HG03175 (cell line): ENCODE data around the gene C1R.
"Not testable (repeated sequence)": the region's sequence is repeated elsewhere in the genome, so short reads cannot be mapped to it uniquely, and the experiment has no call there.

ENCODE experiments used
- ATAC-seq: cut with Tn5 transposase; IDR thresholded peaks from one replicate; pipeline ENCODE4 v1.9.1; 2021; ENCODE audit warnings: mild to moderate bottlenecking, moderate library complexity; ENCODE audit not compliant: unreplicated experiment

C1R gene

DNA sequence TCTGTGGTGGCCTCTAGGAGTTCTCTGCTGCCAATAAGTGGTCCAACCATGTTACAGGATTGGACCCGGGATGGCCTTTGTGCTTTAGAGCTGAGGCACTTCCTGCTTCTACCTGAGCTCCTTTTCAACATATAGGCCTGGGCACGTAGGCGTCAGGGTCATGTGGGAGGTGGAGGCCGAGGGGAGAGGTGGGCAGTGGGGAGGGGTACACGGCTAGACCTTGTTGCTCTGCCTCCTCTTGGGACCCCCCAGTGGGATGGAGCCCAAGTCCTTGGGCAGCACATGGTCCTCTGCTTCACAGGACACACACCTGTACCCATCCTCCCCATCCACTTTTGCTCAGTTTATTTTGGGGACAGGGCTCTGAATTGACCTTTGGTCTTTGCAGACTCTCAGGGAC lies 29.1 kb upstream of the C1R start:
- no peak for ATAC-seq

DNA sequence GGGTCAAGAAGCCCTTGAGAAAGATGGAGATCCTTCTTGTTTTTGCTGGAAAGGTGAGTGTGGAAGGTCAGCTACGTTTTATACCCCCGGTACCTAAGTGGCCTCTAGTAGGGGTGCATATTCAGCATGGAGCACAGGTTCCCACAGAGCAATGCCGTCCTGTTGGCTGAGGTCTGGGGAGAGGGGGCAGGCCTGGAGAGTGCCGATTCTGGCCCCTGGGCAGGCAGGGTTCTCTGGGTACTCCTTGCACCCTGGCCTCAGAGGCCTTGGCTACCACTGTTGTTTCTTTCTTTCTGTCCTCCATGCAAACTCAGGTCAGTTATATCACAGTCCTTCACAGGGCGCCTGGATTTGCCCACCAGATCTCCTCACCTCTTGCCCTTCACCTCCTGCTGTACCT lies 27.9 kb upstream of the C1R start:
- no peak for ATAC-seq

DNA sequence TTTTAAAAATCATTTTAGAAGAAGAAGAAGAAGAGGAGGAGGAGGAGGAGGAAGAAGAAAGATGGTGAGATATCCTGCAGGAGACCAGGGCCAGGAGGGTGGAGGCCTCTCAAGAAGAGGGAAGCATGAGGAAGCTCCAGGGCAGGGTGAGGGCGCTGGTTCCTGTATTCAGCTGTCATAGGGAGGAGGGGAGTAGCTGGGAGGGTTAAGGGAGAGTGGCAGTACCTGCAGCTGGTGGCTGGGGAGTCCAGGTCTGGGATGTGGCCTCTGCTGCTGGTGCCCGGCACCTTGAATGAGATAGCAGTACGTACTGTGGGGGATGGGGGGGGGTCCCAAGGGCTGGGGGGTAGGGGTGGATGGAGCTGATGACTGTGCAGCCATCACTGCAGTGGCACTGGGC lies 26.6 kb upstream of the C1R start:
- ATAC-seq: no peak

DNA sequence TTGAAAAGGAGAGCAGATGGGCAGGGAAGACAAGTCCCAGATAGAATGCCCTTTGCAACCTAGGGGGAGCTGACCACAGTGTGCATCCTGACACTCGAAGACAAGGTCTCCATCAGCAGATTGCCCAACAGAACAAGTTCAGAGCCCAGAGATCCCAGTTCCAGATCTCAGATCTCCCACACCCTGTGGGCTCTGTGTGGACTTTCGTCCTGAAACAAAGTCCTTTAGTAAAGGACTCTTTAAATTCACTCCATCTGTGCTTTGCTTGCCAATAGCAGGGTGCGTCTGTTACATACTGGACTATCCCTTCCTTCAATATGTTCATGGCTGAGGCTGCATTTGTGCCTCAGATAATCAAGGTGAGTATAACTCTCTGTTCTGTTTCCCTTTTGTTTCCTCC lies 25.4 kb upstream of the C1R start:
- ATAC-seq: no peak

DNA sequence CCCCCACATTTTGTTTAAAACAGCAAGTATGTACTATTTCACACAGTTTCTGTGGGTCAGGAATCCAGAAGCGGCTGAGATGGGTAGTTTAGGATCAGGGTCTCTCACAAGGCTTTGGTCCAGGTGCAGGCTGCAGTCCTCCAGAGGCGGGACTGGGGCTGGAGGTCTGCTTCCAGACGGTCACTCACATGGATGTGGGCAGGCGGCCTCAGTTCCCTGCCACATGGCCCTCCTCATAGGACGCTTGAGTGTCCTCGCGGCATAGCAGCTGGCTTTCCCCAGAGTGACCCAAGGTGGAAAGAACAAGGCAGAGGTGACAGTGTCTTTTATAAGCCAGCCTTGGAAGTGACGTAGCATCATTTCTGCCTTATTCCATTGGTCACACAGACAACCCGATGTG lies 24.7 kb upstream of the C1R start:
- no peak for ATAC-seq

DNA sequence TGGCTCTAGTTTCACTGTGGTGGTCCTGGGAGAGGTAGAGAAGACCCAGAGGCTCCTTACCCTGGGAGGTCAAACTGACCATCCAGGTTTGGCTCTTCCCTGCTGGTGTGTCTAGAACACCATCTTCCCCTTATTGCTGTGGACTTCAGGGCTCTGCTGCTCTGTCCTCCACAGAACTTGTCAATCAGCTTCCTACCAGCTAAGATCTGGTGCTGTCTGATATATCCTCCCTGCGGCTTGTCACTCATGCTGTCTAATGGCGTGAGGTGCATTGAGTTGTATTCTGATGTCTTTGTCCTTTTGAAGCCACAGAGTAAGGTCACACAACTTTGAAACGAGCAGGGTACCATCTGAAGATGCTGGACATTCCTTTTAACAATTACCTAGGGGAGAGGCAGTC lies 24.0 kb upstream of the C1R start:
- no peak for ATAC-seq

DNA sequence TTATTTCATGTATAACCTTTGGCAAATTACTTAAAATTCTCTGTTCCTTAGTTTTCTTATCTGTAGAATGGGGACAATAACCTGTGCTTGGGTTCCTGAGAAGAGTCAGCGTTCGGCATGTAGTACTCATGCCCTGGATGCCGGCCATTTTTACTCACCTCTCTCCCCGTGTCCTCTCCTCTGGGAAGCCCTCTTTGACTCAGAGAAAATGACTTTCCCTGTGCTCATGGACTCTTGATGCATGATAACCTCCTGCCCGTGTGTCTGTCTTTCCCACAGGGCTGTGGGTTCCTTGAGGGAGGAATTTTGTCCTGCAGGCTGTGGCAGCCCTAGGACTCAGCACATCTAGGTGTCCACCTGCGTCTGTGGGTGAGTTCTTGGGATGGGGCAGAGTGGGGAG lies 22.6 kb upstream of the C1R start:
- no peak for ATAC-seq

DNA sequence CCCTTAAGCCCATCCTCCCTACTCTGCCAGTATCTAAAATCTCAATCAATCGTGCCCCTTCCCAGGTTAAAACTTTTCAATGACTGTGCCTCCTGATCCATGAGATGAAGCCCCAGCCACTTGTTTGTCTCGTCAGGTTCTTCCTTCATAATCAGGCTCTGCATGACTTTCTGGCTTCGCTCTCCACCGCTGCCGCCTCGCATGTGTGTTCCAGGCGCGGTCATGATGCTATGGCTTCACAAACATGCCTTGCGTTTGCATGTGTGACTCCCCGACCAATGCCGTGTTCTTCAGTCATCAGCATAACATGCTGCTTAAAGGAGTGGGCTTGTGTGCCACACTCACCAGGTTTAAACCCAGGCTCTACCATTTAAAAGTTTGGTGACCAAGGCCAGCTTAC lies 21.8 kb upstream of the C1R start:
- ATAC-seq: no peak

DNA sequence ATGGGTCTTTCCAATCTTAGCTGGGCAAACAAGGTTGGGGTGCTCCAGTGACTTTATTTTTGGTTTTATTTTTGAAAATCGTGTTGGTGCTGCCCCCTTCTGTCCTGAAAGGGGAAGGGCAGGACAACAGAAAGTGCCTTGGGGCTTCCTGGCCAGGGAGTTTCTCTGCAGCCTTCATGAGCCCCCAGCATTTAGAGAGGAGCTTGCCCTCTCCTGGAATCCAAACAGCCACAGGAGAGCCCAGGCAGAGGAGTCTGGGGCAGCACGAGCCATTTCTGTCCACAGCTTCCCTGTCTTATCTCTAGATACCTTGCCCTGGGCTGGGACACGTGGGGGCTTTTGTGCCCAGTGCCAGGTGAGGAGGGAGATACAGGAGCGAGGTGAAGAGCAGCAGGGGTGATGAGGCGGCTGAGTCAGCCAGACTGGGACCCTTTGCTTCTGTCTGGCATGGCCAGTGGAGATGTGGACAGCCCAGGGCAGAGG lies 21.2 kb upstream of the C1R start:
- no peak for ATAC-seq

DNA sequence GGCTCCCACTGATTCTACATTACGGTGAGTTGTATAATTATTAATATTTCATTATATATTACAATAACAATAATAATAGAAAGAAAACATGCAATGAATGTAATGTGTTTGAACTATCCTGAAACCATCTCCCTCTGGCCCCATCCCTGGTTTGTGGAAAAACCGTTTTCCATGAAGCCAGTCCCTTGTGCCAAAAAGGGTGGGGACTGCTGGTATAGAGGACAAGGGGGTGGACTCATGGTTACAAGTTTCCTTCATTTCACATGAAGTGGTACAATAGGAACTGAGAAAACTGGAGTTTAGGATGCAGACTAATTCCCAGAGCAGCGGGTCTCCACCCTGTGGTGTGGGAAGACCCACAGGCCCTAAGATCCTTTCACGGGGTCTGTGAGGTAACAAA lies 19.8 kb upstream of the C1R start:
- ATAC-seq: no peak

DNA sequence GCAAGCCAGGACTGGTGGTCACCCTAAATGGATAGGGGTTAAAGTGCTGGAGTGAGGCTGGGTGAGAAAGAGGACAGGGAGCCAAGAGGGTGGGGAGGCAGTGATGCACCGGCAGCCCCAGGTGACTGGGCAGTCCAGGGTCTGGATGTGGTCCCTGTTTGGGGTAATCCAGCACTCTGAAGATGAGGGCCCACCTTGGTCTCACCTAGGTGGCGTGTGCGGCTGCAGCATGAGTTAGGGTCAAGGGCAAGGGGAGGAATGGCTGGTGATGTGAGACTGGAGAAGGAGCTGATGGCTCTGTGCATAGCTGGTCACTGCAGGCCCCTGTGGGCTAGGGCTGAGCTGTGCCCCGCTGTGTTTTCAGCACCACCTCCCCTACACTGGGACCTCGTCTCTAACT lies 18.4 kb upstream of the C1R start:
- ATAC-seq: no peak

DNA sequence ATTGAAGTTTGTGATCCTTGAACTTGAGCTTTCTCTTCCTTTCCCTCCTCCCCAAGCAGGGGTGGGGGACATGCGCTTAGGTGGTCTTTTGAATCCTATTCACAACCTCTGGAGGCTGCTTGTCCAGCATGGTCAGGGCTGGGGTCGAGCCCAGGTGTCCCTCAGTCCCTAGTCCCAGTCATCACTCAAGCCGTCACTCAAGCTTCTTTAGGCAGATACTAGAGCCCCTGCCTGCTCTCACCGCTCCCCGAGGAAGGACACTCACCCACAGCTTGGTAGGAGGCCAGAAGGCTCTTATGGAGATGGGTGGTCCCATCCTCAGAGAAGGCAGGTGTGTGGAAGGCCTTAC lies 17.3 kb upstream of the C1R start:
- ATAC-seq: no peak

DNA sequence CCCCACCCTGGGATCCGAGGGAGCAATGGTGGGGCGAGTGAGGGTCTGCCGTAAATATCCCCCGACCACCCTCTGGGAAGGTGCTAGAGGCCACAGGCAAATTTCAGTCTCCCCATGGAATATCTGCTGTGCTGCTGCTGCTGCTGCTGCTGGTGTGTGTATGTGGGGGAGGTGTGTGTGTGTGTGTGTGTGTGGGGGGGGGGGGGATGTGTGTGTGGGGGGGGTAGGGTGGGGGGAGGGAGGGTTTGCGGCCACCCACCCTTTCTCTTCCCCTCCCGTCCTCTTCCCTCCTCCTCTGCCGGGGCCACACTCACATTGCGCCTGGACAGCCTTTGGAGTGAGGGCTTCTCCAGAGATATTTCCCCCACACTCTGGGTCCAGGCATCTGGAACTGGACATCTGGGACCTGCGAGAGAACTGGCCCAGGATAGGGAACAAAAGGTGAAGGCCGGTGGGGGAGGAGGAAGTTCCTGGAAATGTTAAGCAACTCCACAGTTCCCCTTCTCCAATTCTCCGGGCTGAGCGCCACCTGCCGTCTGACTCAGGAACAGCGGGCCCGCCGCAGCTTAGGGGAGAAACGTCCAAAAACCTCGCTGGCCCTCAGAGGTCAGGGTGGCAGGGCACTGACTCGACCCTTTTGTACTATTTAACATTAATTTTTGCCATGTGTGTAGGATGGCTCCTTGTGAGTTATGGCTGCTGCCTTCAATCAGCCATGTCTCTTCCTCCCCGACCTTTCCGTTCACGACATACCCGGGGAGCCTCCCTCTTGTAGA lies 16.7 kb upstream of the C1R start, which contains the start of gene C1RL:
Gene C1RL, minus strand, starts transcription at position 419 of the 776 bp plus-strand sequence. Its CDS starts 34 bp downstream, at position 385.
- ATAC-seq: no peak

DNA sequence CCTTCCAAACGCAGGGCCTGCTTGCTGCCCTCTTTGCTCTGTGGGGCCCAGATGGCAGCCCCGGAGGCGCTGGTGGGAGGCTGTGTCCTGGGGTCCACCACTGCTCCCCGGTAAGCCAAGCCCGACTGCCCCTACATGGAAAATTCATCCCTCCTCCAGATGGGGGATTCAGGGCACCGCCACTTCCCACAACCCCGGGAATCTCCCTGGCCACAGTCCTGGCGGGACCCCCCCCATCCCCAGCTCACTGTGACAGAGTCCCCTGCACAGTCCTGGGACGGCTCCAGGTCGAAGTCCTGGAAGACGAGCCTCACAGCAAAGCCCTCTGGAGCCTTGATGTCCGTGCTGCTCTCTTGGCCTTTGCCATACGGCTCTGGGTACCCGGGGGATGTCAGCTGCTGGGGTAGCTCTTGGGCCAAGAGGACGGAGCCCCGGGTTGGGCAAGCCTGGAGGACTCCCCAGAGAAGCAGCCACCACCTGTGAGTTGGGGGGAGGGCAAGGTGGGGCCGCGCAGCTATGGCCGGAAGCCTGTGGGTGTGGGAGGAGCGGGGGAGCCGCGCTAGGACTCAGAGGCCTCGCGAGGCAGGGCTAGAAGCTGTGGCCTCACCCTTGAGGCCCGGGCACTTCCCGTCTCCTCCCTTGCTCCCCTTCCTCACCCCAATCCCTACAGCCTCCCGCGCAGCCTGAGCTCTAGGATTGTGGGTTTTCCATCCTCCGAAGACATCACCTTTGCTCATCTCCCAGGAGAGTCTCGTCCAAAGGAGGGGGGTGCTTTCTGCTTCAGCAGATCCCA lies 16.0 kb upstream of the C1R start:
- peak; percentile 91 for ATAC-seq

DNA sequence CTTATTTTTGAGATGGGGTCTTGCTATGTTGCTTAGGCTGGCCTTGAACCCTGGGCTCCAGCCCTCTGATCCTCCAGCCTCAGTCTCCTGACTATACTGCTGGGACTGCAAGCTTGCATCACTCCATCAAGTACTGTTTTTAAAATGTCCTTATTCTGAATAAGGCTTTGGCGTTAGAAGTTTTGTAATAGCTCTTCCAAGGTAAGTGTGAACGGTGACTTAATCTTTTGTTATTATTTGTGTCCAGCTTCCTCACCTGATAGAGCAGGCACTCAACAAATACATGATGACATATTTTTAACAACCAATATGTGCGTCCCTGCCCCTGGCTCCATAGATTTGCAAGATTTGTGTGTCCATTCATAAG lies 15.4 kb upstream of the C1R start:
- ATAC-seq: no peak

DNA sequence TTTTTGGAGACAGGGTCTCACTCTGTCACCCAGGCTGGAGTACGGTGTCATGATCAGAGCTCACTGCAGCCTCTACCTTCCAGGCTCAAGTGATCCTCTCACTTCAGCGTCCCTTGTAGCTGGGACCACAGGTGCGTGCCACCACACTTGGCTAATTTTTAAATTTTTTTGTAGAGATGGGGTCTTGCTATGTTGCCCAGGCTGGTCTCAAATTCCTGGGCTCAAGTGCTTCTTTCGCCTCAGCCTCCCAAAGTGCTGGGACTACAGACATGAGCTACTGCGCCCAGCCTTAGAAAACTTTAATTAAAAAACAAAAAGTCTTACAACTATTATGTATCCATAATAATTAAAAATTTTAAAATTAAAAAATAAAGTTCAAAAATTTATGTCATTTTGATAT lies 14.9 kb upstream of the C1R start:
- not testable (repeated sequence) for ATAC-seq

DNA sequence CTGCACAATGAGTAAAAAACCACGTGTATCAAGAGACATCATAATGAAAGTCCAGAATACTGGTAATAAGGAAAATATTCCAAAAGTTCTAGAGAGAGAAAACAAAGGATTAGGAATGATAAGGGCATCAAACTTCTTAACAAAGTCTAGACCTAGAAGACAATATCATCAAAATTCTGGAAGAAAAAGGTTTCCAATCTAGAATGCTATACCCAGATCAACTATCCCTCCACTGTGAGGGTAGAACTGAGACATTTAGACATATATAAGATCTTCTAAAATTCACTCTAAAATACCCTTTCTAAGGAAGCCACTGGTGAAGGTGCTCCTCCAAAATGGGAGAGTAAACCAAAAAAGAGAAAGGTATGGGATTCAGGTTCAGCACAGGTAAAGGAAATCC lies 13.8 kb upstream of the C1R start:
- ATAC-seq: no peak

DNA sequence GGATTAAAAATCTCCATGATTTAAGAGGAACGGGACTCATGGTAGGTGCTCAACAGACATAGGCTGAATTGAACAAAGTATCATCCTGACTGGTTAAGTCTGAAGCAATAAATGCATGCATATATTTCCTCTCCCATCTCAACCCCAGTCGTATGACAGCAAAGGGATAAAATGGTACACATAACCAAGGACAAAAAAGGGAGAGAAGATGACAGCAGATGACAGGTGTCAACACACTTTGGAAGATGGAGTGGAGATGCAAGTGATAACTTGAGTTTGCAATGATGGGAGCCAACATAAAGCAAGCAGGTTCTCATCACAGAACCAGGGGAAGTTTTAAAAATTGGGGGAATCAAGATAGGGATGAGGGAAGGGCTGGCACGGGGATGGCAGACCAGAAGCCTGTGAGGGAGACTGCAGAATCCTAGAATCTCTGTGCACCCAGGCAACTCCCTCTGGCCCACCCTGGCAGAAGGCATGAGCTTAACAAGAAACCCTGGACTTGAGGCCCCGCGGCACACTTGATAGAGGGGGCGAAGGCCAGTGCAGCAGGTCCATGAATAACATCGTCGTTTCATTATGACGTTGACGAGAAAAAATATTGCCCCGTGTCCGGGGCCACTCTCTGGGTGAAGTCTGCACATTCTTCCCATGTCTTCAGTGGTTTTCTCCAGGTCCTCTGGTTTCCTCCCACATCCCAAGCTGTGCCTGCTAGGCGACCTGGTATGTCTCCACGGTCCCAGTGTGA lies 11.8 kb upstream of the C1R start:
- ATAC-seq: no peak

DNA sequence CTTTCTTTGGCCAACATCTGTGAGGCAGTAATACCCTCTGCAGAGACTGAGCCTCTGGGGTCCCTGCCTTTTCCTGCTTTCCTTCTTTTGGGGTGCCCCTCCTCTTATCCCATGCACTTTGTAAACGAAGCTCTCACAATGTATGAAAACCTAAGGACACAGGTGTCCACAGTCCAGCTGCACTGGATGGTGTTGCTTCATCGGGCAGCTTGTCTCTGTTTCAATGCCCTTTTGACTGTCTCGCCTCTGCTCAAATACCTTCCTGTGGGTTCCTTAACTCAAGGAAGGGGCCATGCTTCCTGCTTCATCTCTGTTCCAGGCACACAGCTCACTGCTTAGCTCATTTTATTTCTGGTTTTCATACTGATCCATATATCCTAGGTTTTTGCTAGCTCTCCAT lies 10.3 kb upstream of the C1R start:
- ATAC-seq: no peak

DNA sequence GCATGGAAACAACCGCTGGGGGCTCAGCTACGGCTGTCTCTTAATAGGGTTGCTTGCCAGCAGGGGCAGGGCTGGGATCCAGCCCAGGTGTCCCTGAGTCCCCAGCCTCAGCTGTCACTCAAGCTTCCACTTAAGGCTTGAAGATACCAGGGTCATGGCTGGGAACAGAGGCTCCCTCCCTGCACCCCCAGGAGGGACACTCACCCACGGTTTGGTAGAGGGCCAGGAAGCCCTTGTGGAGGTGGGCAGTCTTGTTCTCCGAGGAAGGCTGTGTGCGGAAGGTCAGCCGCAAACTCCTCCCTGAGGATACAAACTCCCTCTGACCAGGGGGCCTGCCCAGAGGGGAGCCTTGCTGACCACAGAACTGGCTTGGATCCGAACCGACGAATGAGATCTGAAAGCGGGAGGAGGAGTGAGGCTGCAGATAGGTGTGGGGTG lies 9.5 kb upstream of the C1R start:
- ATAC-seq: no peak

DNA sequence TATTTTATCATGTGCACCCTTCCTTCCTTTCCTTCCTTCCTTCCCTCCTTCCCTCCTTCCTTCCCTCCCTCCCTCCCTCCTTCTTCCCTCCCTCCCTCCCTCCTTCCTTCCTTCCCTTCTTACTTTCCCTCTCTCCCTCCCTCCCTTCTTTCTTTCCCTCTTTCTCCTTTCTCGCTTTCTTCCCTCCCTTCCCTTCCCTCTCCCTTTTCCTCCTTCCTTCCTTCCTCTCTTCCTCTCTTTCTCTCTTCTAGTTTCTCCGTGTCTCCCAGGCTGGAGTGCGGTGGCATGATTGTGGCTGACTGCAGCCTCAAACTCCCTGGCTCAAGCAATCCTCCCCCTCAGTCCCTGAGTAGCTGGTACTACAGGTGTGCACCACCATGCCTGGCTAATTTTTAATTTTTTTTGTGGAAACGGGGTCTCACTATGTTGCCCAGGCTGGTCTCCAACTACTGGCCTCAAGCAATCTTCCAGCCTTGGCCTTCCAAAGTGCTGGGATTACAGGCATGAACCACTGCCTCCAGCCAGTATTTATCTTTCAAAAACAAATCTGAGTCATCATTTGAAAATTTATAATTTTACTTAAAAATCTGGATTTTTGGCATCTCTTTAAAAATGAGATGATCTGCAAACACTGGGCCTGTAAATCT lies 8.9 kb upstream of the C1R start:
- no peak for ATAC-seq
